HG03342 (cell line): ENCODE data around the gene CKM.

ENCODE experiments used
- ATAC-seq: cut with Tn5 transposase; IDR thresholded peaks from one replicate; pipeline ENCODE4 v1.9.1; 2021; ENCODE audit warnings: mild to moderate bottlenecking, moderate library complexity; ENCODE audit not compliant: unreplicated experiment

The CKM gene

GRCh38 chr19:45322744-45323281, at the start of gene CKM:
Gene CKM, minus strand, starts transcription at chr19:45322875. Its CDS starts 3,162 bp downstream, at chr19:45319713.
- ATAC-seq, result no peak

- ATAC-seq, result peak; percentile 95
Observed at GRCh38 chr19:45370410-45371204, 47.9 kb upstream of the CKM start, which contains the start of gene ERCC2. Gene ERCC2, minus strand, starts transcription at chr19:45370573. Its CDS starts 33 bp downstream, at chr19:45370540.

- ATAC-seq, result no peak
Observed at GRCh38 chr19:45368737-45369340, 46.2 kb upstream of the CKM start.

GRCh38 chr19:45368127-45368526, 45.5 kb upstream of the CKM start:
- ATAC-seq, result no peak

- no peak for ATAC-seq
Observed at GRCh38 chr19:45364696-45365095, 42.0 kb upstream of the CKM start.

- ATAC-seq, result no peak
Observed at GRCh38 chr19:45363861-45364459, 41.3 kb upstream of the CKM start.

- ATAC-seq, result no peak
Observed at GRCh38 chr19:45362291-45362690, 39.6 kb upstream of the CKM start.

- ATAC-seq, result no peak
Observed at GRCh38 chr19:45361608-45362007, 38.9 kb upstream of the CKM start.

- ATAC-seq, result no peak
Observed at GRCh38 chr19:45358213-45358792, 35.6 kb upstream of the CKM start.

GRCh38 chr19:45357445-45357783, 34.7 kb upstream of the CKM start:
- ATAC-seq, result no peak

- no peak for ATAC-seq
Observed at GRCh38 chr19:45356760-45357444, 34.2 kb upstream of the CKM start.

GRCh38 chr19:45355910-45356309, 33.2 kb upstream of the CKM start:
- no peak for ATAC-seq

GRCh38 chr19:45355402-45355801, 32.7 kb upstream of the CKM start:
- ATAC-seq, result no peak

GRCh38 chr19:45354241-45354842, 31.7 kb upstream of the CKM start:
- no peak for ATAC-seq

- ATAC-seq, result no peak
Observed at GRCh38 chr19:45352914-45353796, 30.5 kb upstream of the CKM start.

GRCh38 chr19:45352471-45352870, 29.8 kb upstream of the CKM start:
- no peak for ATAC-seq

- ATAC-seq, result no peak
Observed at GRCh38 chr19:45352062-45352461, 29.4 kb upstream of the CKM start.

GRCh38 chr19:45351401-45351952, 28.8 kb upstream of the CKM start:
- ATAC-seq, result no peak

GRCh38 chr19:45350477-45351058, 27.9 kb upstream of the CKM start:
- no peak for ATAC-seq
